SKM-1 treated with dmso at 0.1 percent for 144 hours (cell line): ENCODE results near the gene RFX3.
A peak's percentile ranks its signal among the peaks of the same experiment; 100 is the strongest.

Experiments
- DNase-seq: peaks from one replicate; lab custom pipeline; 2025; ENCODE audit not compliant: unreplicated experiment; lab: John Stamatoyannopoulos, UW

The RFX3 gene

GRCh38 chr9:3525836-3526164 lies at the start of gene RFX3:
RFX3 (minus strand) TSS chr9:3526001; CDS start chr9:3395588, 130,413 bp downstream.
- peak; percentile 84 for DNase-seq

DNA sequence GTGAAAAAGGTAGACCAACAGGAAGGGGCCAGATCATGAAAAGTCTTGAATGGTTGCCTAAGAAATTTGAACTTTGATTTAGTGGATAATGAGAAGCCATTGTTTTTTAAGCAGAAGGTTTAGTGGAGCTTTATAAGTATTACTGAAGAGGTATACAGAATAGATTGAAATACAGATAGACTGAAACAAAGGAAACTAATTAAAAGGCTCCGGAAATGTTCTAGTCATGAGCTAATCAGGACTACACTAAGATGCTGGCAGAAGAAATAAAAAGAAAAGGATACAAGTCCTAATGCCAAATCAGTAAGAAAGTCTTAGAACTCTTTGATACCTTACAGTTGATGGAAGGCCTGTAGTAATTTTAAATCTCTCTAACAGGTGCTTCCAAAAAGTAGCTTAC lies 45.7 kb upstream of the RFX3 start:
- DNase-seq: no peak

DNA sequence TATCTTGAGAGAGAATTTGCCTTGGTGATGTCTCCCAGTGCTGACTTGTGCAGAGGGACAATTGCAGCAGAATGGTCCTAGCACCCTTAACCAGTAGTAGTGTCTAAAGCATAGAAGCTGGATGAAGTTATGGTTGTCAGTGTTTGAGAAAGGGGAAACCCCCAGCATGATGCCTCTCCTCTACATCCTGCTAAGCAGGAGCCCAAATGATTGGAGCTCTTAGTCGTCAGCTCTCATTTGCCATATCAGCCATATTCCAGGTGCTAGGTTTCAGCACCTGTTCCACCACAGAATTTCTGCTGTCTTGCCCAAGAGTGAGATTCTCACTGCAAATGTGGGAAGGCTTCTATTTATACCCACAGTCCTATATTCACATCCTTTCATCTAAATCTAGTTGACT lies 43.7 kb upstream of the RFX3 start:
- no peak for DNase-seq

DNA sequence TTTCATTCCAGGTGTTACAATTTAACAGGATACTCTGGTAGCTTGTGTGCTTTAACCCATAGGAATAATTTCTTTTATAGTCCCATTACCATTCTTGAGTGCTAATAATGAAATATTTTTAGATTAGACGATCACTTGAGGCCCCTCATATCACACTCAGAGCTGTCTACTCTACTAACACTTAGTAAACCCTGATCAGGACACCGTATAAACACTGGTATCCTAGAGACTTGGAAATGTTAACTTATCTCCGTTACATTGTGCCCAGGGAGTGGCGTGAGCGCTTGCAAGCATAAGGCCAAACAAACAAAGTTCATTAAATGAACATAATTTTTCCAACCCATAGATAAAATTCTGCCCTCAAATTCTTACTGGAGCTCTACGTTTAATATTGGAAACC lies 42.2 kb upstream of the RFX3 start:
- DNase-seq: no peak

DNA sequence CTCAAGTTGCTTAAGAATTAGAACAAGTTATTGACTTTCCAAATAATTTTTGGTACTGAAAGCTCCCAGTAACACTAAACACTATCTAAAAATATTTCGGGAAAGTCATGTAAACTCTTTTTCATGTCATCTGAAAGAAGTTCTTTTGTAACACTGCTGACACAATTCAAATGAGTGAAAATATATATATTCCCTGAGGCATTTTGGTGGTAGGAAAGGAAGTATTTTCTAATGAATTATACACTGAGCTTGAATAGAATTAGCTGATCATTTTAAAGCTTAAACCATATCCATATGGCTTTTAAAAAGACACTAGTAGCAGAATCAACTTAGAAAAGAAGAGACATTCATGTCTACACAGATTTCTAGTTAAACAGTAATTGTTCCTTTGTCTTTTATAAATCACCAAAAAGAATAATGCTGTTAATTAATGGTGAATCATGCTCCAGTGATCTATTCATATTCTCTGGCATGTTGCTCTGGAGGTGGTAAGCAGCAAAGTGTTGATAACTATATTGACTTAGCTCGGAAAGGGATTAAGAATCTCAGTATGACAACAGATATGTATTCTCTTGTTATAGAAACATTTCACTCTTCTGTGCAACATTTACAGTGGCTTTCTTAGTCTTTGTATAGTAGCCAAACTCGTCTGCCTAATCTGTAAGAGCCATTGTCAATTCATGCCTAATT lies 27.4 kb upstream of the RFX3 start:
- DNase-seq: no peak

GRCh38 chr9:3549225-3549624 lies 23.4 kb upstream of the RFX3 start:
- no peak for DNase-seq

DNA sequence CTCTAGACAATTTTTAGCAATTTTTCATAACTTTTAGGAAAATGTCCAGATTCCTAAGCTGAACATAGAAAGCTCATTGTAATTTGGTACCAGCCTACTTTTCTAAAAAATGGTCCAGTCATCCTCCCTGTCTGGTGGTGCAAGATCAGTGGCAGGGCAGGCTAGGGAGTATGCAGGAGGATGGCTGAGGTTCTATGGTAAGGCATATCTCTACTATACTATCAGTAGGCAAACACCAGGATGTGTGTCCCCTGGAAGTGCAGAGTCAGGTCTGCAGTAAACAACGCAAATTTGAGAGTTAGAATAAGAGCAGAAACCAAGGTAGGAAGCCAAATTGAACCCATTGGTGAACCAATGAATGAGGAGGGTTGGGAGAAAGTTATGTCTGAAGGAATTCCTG lies 22.8 kb upstream of the RFX3 start:
- no peak for DNase-seq

DNA sequence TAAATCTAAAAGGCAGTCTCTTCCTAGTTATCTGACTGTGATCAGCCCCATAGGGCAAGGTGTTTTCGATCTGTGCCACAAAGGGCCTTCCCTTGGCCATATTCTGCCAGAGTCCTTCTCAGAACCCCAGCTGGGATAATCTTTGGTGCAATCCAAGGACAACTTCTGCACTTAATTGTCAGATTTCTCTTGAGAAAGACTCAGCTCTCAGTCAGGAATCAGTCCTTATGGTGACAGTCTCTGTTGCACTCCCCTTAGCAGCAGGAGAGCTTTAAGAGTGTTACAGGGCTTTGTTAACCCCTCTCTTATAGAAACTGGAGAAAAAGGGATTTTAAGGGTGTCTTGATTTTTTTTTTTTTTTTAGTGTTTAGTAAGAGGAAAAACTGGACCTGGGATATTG lies 15.4 kb upstream of the RFX3 start:
- DNase-seq: no peak

- DNase-seq: no peak
Measured at GRCh38 chr9:3534614-3535404, 9.0 kb upstream of the RFX3 start.

DNA sequence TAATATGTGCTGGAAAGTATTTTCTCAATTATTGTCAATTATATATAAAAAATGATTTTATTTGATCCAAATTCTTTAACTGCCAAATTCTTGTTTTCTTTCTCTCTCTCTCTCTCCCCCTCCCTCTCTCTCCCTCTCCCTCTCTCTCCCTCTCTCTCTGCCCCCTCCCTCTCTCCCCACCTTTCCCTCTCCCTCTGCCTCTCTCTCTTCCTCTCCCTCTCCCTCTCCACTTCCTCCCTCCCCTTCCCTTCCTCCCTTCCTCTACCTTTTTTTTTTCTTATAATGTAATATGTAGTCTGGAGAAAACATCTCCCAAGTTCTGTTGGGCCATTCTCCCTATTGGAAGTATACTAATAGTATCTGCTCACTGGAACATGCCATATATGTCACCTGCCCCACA lies 6.4 kb upstream of the RFX3 start:
- no peak for DNase-seq

DNA sequence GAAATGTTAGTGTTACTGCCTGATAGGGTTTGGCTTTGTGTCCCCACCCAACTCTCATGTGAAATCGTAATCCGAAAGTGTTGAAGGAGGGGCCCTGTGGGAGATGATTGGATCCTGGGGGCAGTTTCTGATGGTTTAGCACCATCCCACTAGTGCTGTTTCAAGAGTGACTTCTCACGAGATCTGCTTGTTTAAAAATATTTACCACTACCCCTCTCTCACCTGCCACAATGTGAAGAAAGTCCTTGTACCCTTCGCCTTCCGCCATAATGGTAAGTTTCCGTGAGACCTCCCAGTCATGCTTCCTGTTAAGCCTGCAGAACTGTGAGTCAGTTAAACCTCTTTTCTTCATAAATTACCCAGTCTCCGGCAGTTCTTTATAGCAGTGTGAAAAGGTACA lies 2.6 kb upstream of the RFX3 start:
- DNase-seq: no peak

GRCh38 chr9:3526997-3527940 lies 1.5 kb upstream of the RFX3 start:
- DNase-seq: peak; percentile 36

GRCh38 chr9:3526165-3526996 lies 580 bp upstream of the RFX3 start:
- DNase-seq: peak; percentile 80

DNA sequence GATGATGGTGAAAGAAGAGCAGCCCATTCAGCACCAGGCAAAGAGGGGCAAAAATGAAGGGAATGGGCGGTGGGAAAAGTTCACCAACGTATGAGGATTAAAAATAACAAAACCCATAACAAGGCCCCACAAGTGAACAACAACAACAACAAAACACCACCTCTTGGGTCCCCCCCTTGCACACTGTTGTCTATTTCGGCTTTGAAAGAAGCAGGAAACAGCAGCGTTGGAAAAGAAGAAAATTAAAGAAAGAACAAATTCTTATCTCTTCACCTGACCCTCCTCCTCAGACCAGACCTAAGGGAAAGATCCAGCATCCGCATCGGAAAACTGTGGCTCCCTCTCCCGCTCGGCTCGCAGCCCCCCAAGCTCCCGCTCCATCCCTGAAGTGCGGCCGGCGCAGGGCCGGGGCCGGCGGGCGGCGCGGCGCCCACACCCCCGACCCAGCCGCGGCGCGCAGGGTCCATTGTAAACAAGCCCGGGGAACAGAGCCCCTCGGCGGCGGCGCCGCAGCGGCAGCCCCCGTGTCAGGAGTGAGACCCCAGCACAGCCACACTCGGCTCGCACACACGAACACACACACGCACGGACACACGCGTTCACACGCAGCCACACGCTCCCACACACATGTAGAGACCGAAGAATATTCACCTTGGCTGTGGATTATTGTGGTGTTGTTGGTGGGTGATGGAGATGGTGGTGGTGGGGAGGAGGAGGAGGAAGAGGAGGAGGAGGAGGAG lies 535 bp downstream of the RFX3 start:
- no peak for DNase-seq

DNA sequence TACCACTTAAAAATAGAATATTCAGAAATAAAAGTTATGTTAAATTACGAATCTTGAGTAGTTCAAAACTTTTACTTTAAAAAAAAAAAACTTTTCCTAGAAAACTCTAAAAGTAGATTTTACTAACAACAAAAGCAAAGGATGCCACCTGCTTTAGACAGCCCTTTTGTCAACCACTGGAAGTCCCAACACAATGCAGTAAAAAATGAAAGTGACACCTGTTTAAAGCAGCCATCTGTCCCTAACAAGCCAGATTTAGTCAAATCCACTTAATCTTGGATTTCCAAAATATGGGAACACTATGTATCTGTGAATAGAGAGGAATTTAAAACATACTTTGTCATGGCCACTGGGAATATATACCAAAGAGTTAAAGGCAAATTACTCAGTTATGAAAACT lies 3.8 kb downstream of the RFX3 start:
- DNase-seq: no peak

DNA sequence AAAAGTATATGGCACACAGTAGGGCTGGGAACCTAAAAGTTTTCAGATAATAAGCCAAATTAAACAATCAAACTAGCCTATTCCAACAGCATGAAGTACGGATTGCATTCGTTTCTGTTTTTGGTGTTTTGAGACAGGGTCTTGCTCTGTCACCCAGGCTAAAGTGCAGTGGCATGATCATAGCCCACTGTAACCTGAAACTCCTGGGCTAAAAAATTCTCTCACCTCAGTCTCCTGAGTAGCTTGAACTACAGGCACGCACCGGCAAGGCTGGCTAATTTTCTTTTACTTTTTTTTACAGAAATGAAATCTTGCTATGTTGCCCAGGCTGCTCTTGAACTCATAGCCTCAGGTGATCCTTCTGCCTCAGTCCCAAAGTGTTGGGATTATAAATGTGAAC lies 5.2 kb downstream of the RFX3 start:
- DNase-seq: no peak

- DNase-seq: no peak
Measured at GRCh38 chr9:3517377-3518048, 8.3 kb downstream of the RFX3 start.

DNA sequence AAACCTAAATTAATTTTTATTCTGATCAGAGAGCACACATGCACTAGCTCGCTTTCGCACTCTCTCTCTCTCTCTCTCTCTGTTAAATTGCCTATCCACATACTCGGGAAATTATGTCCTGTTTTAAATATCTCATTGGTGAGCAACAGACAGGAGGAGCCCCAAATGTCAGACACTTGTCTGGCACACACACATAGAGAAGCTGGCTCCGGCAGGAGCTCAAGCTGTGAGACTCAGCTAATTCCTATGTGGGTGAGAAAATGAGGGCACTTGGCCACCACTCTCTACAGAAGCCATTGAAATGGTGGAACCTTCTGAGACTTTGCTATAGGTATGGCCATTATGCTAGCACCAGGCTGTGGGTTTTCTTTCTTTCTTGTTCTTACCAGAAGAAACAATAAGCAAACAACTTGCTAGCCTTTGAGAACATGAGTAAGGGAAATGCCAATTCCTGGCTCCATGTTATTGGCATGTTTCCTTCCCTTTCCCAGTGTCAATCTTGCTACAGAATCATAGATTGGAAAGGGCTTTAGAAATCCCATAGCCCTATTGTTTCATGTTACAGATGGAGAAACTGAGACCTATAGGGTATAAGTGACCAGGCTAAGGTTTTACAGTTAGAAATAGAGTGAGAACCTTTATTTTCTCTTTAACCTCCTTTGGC lies 9.0 kb downstream of the RFX3 start:
- no peak for DNase-seq

GRCh38 chr9:3515405-3515804 lies 10.4 kb downstream of the RFX3 start:
- DNase-seq: no peak
